ENCODE results near the gene EIF2AK2.

DNA sequence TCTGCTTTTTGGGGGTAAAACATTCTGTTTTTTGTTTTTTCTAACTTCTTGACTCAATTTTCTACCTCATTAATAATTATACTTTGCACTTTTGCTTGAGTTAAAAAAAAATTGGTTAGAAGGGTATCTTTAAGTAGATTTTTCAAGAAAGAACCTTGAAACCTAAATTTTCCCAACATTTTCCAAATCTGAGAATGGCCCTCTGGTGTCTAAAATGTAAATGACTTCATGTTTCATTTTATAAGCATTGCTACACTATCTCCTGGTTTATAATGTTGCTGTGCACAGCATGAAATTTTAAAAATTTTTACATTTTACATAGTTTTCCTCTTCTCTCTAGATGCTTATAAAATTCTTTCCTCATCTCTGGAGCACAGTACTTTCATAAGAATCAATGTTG lies 14.2 kb downstream of the EIF2AK2 start:
- TF ChIP-seq POLR2A (IDR thresholded peaks at IDR 0.05; ENCODE audit: low read length) (no peak), GATA1 (IDR thresholded peaks at IDR 0.05; ENCODE audit: low read depth, low read length) (no peak)

All from erythroblast (primary cell).